ENCODE results near the gene PRKG1.

PRKG1 gene

DNA sequence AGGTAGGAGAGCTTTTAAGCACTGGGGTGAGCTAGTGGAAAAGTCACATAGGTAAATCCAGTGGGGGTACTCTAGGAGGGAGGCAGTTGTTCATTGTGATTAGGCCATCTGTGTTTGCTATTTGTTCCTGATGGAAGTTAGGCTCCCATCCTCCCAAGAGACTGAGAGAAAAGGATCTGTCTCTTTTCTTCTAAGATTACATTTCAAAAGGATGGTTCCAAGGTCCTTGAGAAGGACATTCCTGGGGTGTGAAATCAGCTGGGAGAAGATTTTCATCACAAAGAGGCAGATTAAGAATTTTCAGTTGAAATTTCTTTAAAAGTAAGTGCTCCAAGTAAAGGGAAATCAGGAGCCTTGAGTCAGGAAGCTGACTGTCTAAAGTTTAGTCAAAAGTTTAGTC is 835.9 kb downstream of the PRKG1 start:
- H3K27me3 ChIP-seq (ENCODE audit: low read depth, low read length), result no peaks in the 10 kb centered on the region
- no peaks in the 10 kb centered on the region for H3K9me3 ChIP-seq (ENCODE audit: insufficient read depth, low read length)
- H3K4me2 ChIP-seq (ENCODE audit: low read length), result no peak overlapping the region
- H2AFZ ChIP-seq (ENCODE audit: low read depth, low read length), result no peak overlapping the region
- no peak overlapping the region for H3K9ac ChIP-seq (ENCODE audit: low read length)
- no peaks in the 10 kb centered on the region for H4K20me1 ChIP-seq (ENCODE audit: insufficient read depth, low read length)
- no peak overlapping the region for H3K4me3 ChIP-seq (ENCODE audit: low read length)
- H3K79me2 ChIP-seq (ENCODE audit: low read length), result no peaks in the 10 kb centered on the region
- H3K4me1 ChIP-seq (ENCODE audit: low read length), result no peaks in the 10 kb centered on the region
- H3K27ac ChIP-seq (ENCODE audit: low read length), result no peak overlapping the region
- TF ChIP-seq EZH2phosphoT487 (IDR thresholded peaks at IDR 0.05; ENCODE audit: low read depth), result no peak
- TF ChIP-seq, protein P1, sequence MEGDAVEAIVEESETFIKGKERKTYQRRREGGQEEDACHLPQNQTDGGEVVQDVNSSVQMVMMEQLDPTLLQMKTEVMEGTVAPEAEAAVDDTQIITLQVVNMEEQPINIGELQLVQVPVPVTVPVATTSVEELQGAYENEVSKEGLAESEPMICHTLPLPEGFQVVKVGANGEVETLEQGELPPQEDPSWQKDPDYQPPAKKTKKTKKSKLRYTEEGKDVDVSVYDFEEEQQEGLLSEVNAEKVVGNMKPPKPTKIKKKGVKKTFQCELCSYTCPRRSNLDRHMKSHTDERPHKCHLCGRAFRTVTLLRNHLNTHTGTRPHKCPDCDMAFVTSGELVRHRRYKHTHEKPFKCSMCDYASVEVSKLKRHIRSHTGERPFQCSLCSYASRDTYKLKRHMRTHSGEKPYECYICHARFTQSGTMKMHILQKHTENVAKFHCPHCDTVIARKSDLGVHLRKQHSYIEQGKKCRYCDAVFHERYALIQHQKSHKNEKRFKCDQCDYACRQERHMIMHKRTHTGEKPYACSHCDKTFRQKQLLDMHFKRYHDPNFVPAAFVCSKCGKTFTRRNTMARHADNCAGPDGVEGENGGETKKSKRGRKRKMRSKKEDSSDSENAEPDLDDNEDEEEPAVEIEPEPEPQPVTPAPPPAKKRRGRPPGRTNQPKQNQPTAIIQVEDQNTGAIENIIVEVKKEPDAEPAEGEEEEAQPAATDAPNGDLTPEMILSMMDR (IDR thresholded peaks at IDR 0.05; ENCODE audit: low read depth, low read length), result no peak
- no peaks in the 10 kb centered on the region for H3K36me3 ChIP-seq (replicated peaks; ENCODE audit: low read depth, low read length)

- TF ChIP-seq EZH2phosphoT487 (IDR thresholded peaks at IDR 0.05; ENCODE audit: low read depth), result no peak
- TF ChIP-seq, protein P1 (IDR thresholded peaks at IDR 0.05; ENCODE audit: low read depth, low read length), result no peak
- no peak overlapping the region for H3K4me2 ChIP-seq (ENCODE audit: low read length)
- H3K36me3 ChIP-seq (replicated peaks; ENCODE audit: low read depth, low read length), result no peaks in the 10 kb centered on the region
Measured at GRCh38 chr10:51910596-51910995, 836.3 kb downstream of the PRKG1 start.

GRCh38 chr10:51911723-51912122 is 837.4 kb downstream of the PRKG1 start:
- Histone ChIP-seq H3K9ac (ENCODE audit: low read length) (no peak overlapping the region), H3K9me3 (ENCODE audit: insufficient read depth, low read length) (no peaks in the 10 kb centered on the region)

More at GRCh38 chr10:51910596-51910995, 836.3 kb downstream of the PRKG1 start:
- Histone ChIP-seq H2AFZ (ENCODE audit: low read depth, low read length) (no peak overlapping the region), H3K79me2 (ENCODE audit: low read length) (no peaks in the 10 kb centered on the region), H3K4me1 (ENCODE audit: low read length) (no peaks in the 10 kb centered on the region), H3K27ac (ENCODE audit: low read length) (no peak overlapping the region), H3K27me3 (ENCODE audit: low read depth, low read length) (no peaks in the 10 kb centered on the region), H3K4me3 (ENCODE audit: low read length) (no peak overlapping the region), H3K9me3 (ENCODE audit: insufficient read depth, low read length) (no peaks in the 10 kb centered on the region), H3K9ac (ENCODE audit: low read length) (no peak overlapping the region), H4K20me1 (ENCODE audit: insufficient read depth, low read length) (no peaks in the 10 kb centered on the region)

GRCh38 chr10:51915031-51915542 is 840.8 kb downstream of the PRKG1 start:
- no peak overlapping the region for H3K4me3 ChIP-seq (ENCODE audit: low read length)
- H3K9ac ChIP-seq (ENCODE audit: low read length), result no peak overlapping the region
- no peaks in the 10 kb centered on the region for H3K79me2 ChIP-seq (ENCODE audit: low read length)

More at GRCh38 chr10:51911723-51912122, 837.4 kb downstream of the PRKG1 start:
- H3K79me2 ChIP-seq (ENCODE audit: low read length), result no peaks in the 10 kb centered on the region
- H3K4me1 ChIP-seq (ENCODE audit: low read length), result no peaks in the 10 kb centered on the region
- H3K4me3 ChIP-seq (ENCODE audit: low read length), result no peak overlapping the region
- TF ChIP-seq, protein P1 (IDR thresholded peaks at IDR 0.05; ENCODE audit: low read depth, low read length), result no peak
- TF ChIP-seq EZH2phosphoT487 (IDR thresholded peaks at IDR 0.05; ENCODE audit: low read depth), result no peak
- H3K27ac ChIP-seq (ENCODE audit: low read length), result no peak overlapping the region
- H4K20me1 ChIP-seq (ENCODE audit: insufficient read depth, low read length), result no peaks in the 10 kb centered on the region
- H3K27me3 ChIP-seq (ENCODE audit: low read depth, low read length), result no peaks in the 10 kb centered on the region
- no peak overlapping the region for H3K4me2 ChIP-seq (ENCODE audit: low read length)
- H2AFZ ChIP-seq (ENCODE audit: low read depth, low read length), result no peak overlapping the region
- H3K36me3 ChIP-seq (replicated peaks; ENCODE audit: low read depth, low read length), result no peaks in the 10 kb centered on the region

More at GRCh38 chr10:51915031-51915542, 840.8 kb downstream of the PRKG1 start:
- H4K20me1 ChIP-seq (ENCODE audit: insufficient read depth, low read length), result no peaks in the 10 kb centered on the region
- no peak overlapping the region for H3K4me2 ChIP-seq (ENCODE audit: low read length)
- no peaks in the 10 kb centered on the region for H3K27me3 ChIP-seq (ENCODE audit: low read depth, low read length)
- no peaks in the 10 kb centered on the region for H3K36me3 ChIP-seq (replicated peaks; ENCODE audit: low read depth, low read length)
- no peaks in the 10 kb centered on the region for H3K9me3 ChIP-seq (ENCODE audit: insufficient read depth, low read length)
- H3K27ac ChIP-seq (ENCODE audit: low read length), result no peak overlapping the region
- H3K4me1 ChIP-seq (ENCODE audit: low read length), result no peaks in the 10 kb centered on the region
- TF ChIP-seq, protein P1 (IDR thresholded peaks at IDR 0.05; ENCODE audit: low read depth, low read length), result no peak
- no peak for TF ChIP-seq EZH2phosphoT487 (IDR thresholded peaks at IDR 0.05; ENCODE audit: low read depth)
- H2AFZ ChIP-seq (ENCODE audit: low read depth, low read length), result no peak overlapping the region

Data from OCI-LY3 (cell line).